GM12878 (cell line): ENCODE results near the gene KCND2. TPM values are rescaled to one million over a fixed set of nuclear protein-coding genes. Genes with fewer than 3 reads are reported as not detected.

ENCODE experiments used
- ATAC-seq: fragments of 200-7000 bp; cut with Tn5 transposase; 3 replicates; pipeline ENCODE4 v1.9.1; 2020; ENCODE audit warnings: mild to moderate bottlenecking, moderate library complexity
- BruUV-seq: library from RNA; stranded (reverse); fragments of 400-500 nt; replicated peaks from 2 replicates; lab custom pipeline; 2021; lab: Mats Ljungman, UMichigan
- CTCF ChIA-PET: fragments of 300-600 bp; sonication (Branson Sonifier 250); formaldehyde crosslinking; extraction: SDS; loops from one replicate; lab custom pipeline; 2021; ENCODE audit warnings: inconsistent platforms; lab: Yijun Ruan, JAX
- POLR2A ChIA-PET: fragments of 350-600 bp; formaldehyde crosslinking; extraction: SDS; loops from one replicate; lab custom pipeline; 2021; ENCODE audit warnings: inconsistent platforms; lab: Charles Lee
- RAD21 ChIA-PET: fragments of 300-600 bp; sonication (Branson Sonifier 250); formaldehyde crosslinking; loops from one replicate; lab custom pipeline; 2023; ENCODE audit warnings: antibody characterized with exemption; ENCODE audit not compliant: unreplicated experiment; lab: Charles Lee
- SMC1A ChIA-PET: fragments of 300-600 bp; sonication (Branson Sonifier 250); formaldehyde crosslinking; loops from one replicate; lab custom pipeline; 2023; ENCODE audit not compliant: unreplicated experiment, uncharacterized antibody; lab: Charles Lee
- DNase-seq: peaks from one replicate; pipeline ENCODE4 v3.0.0-alpha.2; 2011; ENCODE audit warnings: low read depth, low spot score
- FAIRE-seq: peaks from 3 replicates; lab custom pipeline; 2011; peaks lifted over from hg19 to GRCh38; lab: Jason Lieb, UNC
- H2AFZ ChIP-seq: 2 replicates; pipeline ENCODE4 v1.6.0; 2011; ENCODE audit warnings: low read depth, low read length, control low read depth; ENCODE audit not compliant: control insufficient read depth
- H3K27ac ChIP-seq: 2 replicates; pipeline ENCODE4 v1.5.1; 2011; ENCODE audit warnings: control low read depth; ENCODE audit not compliant: control insufficient read depth, insufficient read depth
- H3K27me3 ChIP-seq, 2 experiments: replicated peaks in 1 of 2; 2 replicates each; pipeline versions ENCODE4 v1.6.0 to v1.6.1; 2011; ENCODE audit warnings: low read length in 1 of 2; ENCODE audit not compliant: control insufficient read depth in 2 of 2, insufficient read depth in 2 of 2
- H3K36me3 ChIP-seq, 2 experiments: 2 replicates each; pipeline ENCODE4 v1.5.1; 2011; ENCODE audit warnings: low read length in 1 of 2; ENCODE audit not compliant: control insufficient read depth in 2 of 2, insufficient read depth in 2 of 2
- H3K4me1 ChIP-seq: 2 replicates; pipeline ENCODE4 v1.6.1; 2011; ENCODE audit warnings: mild to moderate bottlenecking, low read length, moderate library complexity, mixed read lengths; ENCODE audit not compliant: control insufficient read depth, insufficient read depth
- H3K4me2 ChIP-seq: 2 replicates; pipeline ENCODE4 v1.6.0; 2011; ENCODE audit warnings: control low read depth; ENCODE audit not compliant: control insufficient read depth, insufficient read depth
- H3K4me3 ChIP-seq: fragments of 200-600 bp; sonication (generic); 2 replicates; pipeline ENCODE4 v1.5.1; 2016
- H3K79me2 ChIP-seq: 2 replicates; pipeline ENCODE4 v1.6.0; 2011; ENCODE audit warnings: low read length; ENCODE audit not compliant: control insufficient read depth, insufficient read depth
- H3K9ac ChIP-seq: 2 replicates; pipeline ENCODE4 v1.8.0; 2011; ENCODE audit warnings: low read length, control low read depth, mixed read lengths; ENCODE audit not compliant: control insufficient read depth, insufficient read depth
- H3K9me3 ChIP-seq: replicated peaks from 3 replicates; pipeline ENCODE4 v1.5.1; 2011; ENCODE audit warnings: mild to moderate bottlenecking, low read length; ENCODE audit not compliant: control insufficient read depth, insufficient read depth
- H4K20me1 ChIP-seq: 2 replicates; pipeline ENCODE4 v1.6.0; 2011; ENCODE audit not compliant: control insufficient read depth, insufficient read depth
- ATF7 ChIP-seq: fragments of 450-650 bp; IDR thresholded peaks from 2 replicates; pipeline ENCODE4 v1.6.1; 2016; ENCODE audit warnings: low read depth, mild to moderate bottlenecking
- BRCA1 ChIP-seq: IDR thresholded peaks from 2 replicates; pipeline ENCODE4 v1.6.1; 2011; ENCODE audit warnings: low read depth, low read length, improper control_type of control experiment
- CBX5 ChIP-seq: sonication (generic); IDR thresholded peaks from 2 replicates; pipeline ENCODE4 v1.6.1; 2016; ENCODE audit warnings: low read depth, moderate library complexity, mild to moderate bottlenecking, inconsistent platforms
- CEBPZ ChIP-seq: fragments of 150-350 bp; IDR thresholded peaks from 2 replicates; pipeline ENCODE4 v1.6.1; 2016; ENCODE audit warnings: low read depth, low read length
- CHD4 ChIP-seq: fragments of 200-600 bp; sonication (generic); IDR thresholded peaks from 2 replicates; pipeline ENCODE4 v1.6.1; 2016; ENCODE audit warnings: mild to moderate bottlenecking
- CREB1 ChIP-seq: IDR thresholded peaks from 2 replicates; pipeline ENCODE4 v1.6.1; 2012; ENCODE audit warnings: low read depth, mild to moderate bottlenecking, inconsistent platforms
- CREM ChIP-seq: IDR thresholded peaks from 2 replicates; pipeline ENCODE4 v1.6.1; 2014; ENCODE audit warnings: antibody characterized with exemption, low read depth
- ELK1 ChIP-seq: IDR thresholded peaks from 2 replicates; pipeline ENCODE4 v1.6.1; 2012; ENCODE audit warnings: low read depth, low read length, improper control_type of control experiment
- IKZF2 ChIP-seq, 2 experiments: fragments of 450-650 bp; IDR thresholded peaks; 2 replicates each; pipeline ENCODE4 v1.6.1; 2017; ENCODE audit warnings: mild to moderate bottlenecking in 2 of 2, moderate library complexity in 2 of 2
- MAX ChIP-seq: IDR thresholded peaks from 2 replicates; pipeline ENCODE4 v1.6.1; 2012; ENCODE audit warnings: low read depth, low read length, improper control_type of control experiment
- MTA2 ChIP-seq: fragments of 450-650 bp; IDR thresholded peaks from 2 replicates; pipeline ENCODE4 v1.6.1; 2016; ENCODE audit warnings: low read depth, mild to moderate bottlenecking, moderate library complexity
- PAX5 ChIP-seq: IDR thresholded peaks from 2 replicates; pipeline ENCODE4 v1.6.1; 2011; ENCODE audit warnings: low read depth, low read length, borderline replicate concordance
- POLR2AphosphoS5 ChIP-seq: IDR thresholded peaks from 2 replicates; pipeline ENCODE4 v1.6.1; 2011; ENCODE audit warnings: mild to moderate bottlenecking, low read length, inconsistent platforms
- RELA ChIP-seq: fragments of 450-650 bp; IDR thresholded peaks from 2 replicates; pipeline ENCODE4 v1.8.0; 2014; ENCODE audit warnings: borderline replicate concordance; ENCODE audit not compliant: partially characterized antibody
- SP1 ChIP-seq: IDR thresholded peaks from one replicate; pipeline ENCODE4 v1.6.1; 2011; ENCODE audit warnings: low read depth, low read length
- TARDBP ChIP-seq: IDR thresholded peaks from 2 replicates; pipeline ENCODE4 v1.6.1; 2016; ENCODE audit warnings: borderline replicate concordance
- TBL1XR1 ChIP-seq: IDR thresholded peaks from 2 replicates; pipeline ENCODE4 v1.6.1; 2012; ENCODE audit warnings: low read depth, low read length, improper control_type of control experiment
- TCF12 ChIP-seq: IDR thresholded peaks from 2 replicates; pipeline ENCODE4 v1.6.1; 2011; ENCODE audit warnings: low read depth, mild to moderate bottlenecking, low read length
- ZNF274 ChIP-seq: IDR thresholded peaks from one replicate; pipeline ENCODE4 v1.8.0; 2011; ENCODE audit not compliant: insufficient read length, insufficient read depth
- ZNF622 ChIP-seq: fragments of 450-650 bp; IDR thresholded peaks from 2 replicates; pipeline ENCODE4 v1.6.1; 2017; ENCODE audit warnings: mild to moderate bottlenecking, inconsistent platforms
- WGBS: methylation state at CpG from one replicate; pipeline ENCODE4 v1.1.6; 2016; ENCODE audit warnings: low lambda C conversion rate; ENCODE audit not compliant: insufficient replicate concordance, insufficient coverage; ENCODE audit errors: missing lambda C conversion rate; 5-methylcytosine and 5-hydroxymethylcytosine counted together
- in situ Hi-C: fragments of 300-500 bp; cut with MboI; formaldehyde crosslinking; loops from 9 replicates; pipeline ENCODE4 v1.14.3; 2018; ENCODE audit warnings: mixed read lengths
- intact Hi-C: fragments of 100-400 bp; cut with micrococcal nuclease; formaldehyde crosslinking; loops from one replicate; pipeline ENCODE4 v1.14.2; 2022; ENCODE audit not compliant: unreplicated experiment
- polyA plus RNA-seq, 11 experiments: library from polyadenylated mRNA; depleted of rRNA in 4 of 11; unstranded in 6 of 11; stranded (reverse) in 5 of 11; fragments of >200 nt; fragmentation: Nextera tagmentation in 4 of 11; fragmentation: Illumina TruSeq in 1 of 11; extraction: Ambion mirVana in 4 of 11; extraction: Trizol in 1 of 11; gene quantifications; 1 replicate in 1 of 11; 2 replicates in 10 of 11; pipeline versions ENCODE4 v1.2.1 to v1.2.3, GENCODE V29; 2011 to 2016; ENCODE audit warnings: inconsistent platforms in 2 of 11, missing spikeins in 2 of 11, low read depth in 1 of 11
- total RNA-seq, 4 experiments: library from RNA; depleted of rRNA in 3 of 4; stranded (reverse); fragments of >200 nt in 3 of 4; fragmentation: Illumina TruSeq in 1 of 4; extraction: Trizol in 1 of 4; gene quantifications; 2 replicates each; pipeline versions ENCODE4 v1.2.1 to v1.2.3, GENCODE V29; 2013 to 2021

Gene KCND2
- total and polyA plus RNA-seq, 10 of the 15 experiments (the other 5 are each of a cell fraction or from before 2014, with no cell fraction given), result 3.6 to 22.3 (median 6.3) TPM

- in situ Hi-C loops, result loop anchor here (5.0 to 10.0 kb wide), 3 partner anchors 280 to 997 kb away; no protein-coding TSS in a partner anchor
- TF ChIP-seq ELK1 (0 out of 2 replicates have a peak, but pooled peaks have one; percentile 33), TCF12 (no peak), TARDBP (no peak), CEBPZ (no peak), POLR2AphosphoS5 (no peak), ZNF622 (no peak), ZNF274 (no peak), ATF7 (0 out of 2 replicates have a peak, but pooled peaks have one; percentile 5), PAX5 (no peak), BRCA1 (no peak), SP1 (no peak), CREB1 (no peak), CHD4 (no peak), CBX5 (no peak), TBL1XR1 (no peak), CREM (no peak), IKZF2 (IDR thresholded peaks at IDR 0.05) (peak in 1 of 2 experiments; percentile 11; a peak in 1 of 4 replicates), MTA2 (no peak), RELA (no peak), MAX (no peak)
These were observed 714 bp upstream of the KCND2 start for GRCh38 chr7:120272261-120272660.

More at GRCh38 chr7:120272261-120272660, 714 bp upstream of the KCND2 start:
- Histone ChIP-seq H3K9me3 (peaks cover 6% of the 10 kb centered on the region; the same call in 2 of the 3 replicates), H2AFZ (peak overlapping the region; percentile 91), H4K20me1 (no peaks in the 10 kb centered on the region), H3K9ac (peak overlapping the region; percentile 75), H3K4me1 (no peaks in the 10 kb centered on the region), H3K4me3 (peak overlapping the region; percentile 82), H3K79me2 (peaks cover 44% of the 10 kb centered on the region), H3K27me3 (no peaks in the 10 kb centered on the region), H3K27ac (peak overlapping the region; percentile 64; the same call in 1 of the 2 replicates), H3K36me3 (no peaks in the 10 kb centered on the region; a peak in 1 of 4 replicates), H3K4me2 (peak overlapping the region; percentile 99)
- peak; percentile 27 for DNase-seq
- peak; percentile 63 for ATAC-seq
- intact Hi-C loops, result loop anchor here (1.0 to 5.0 kb wide), 5 partner anchors 123 to 1002 kb away; no protein-coding TSS in a partner anchor
- CTCF ChIA-PET, result interaction anchor here (0.7 to 2.3 kb wide), 11 partner anchors 10 to 1001 kb away, joined by 3 to 13 read pairs (median 4); no protein-coding TSS in a partner anchor
- BruUV-seq, result no TSS peak
- RAD21 ChIA-PET, result interaction anchor here (1.0 to 2.2 kb wide), 8 partner anchors 10 to 336 kb away, joined by 5 to 15 read pairs (median 8); no protein-coding TSS in a partner anchor
- 10% methylated on average over 17 of the region's 17 CpGs for WGBS
- SMC1A ChIA-PET, result interaction anchor here (0.7 to 2.2 kb wide), 10 partner anchors 34 to 1000 kb away, joined by 3 to 11 read pairs (median 6); no protein-coding TSS in a partner anchor
- FAIRE-seq, result peak; percentile 90
- POLR2A ChIA-PET, result interaction anchor here (1.4 kb wide), 1 partner anchor 124 kb away, joined by 7 read pairs; no protein-coding TSS in a partner anchor
